Activated T-helper 17 cell treated with anti-CD3 and anti-CD28 coated beads, Interleukin-2, amount 50 U/mL, for 72 hours (primary cell): ENCODE data around the gene CYP1A1. TPM values are rescaled to one million over a fixed set of nuclear protein-coding genes. Genes with fewer than 3 reads are reported as not detected.

Source experiments
- ATAC-seq: fragments of 150-1000 bp; cut with Tn5 transposase; replicated peaks from 2 replicates; pipeline ENCODE4 v1.10.0; 2021; ENCODE audit warnings: mild to moderate bottlenecking, moderate library complexity
- H3K27ac Mint-ChIP-seq: one replicate; pipeline ENCODE4 v1.8.0; 2022; ENCODE audit warnings: mixed read lengths
- H3K27me3 Mint-ChIP-seq: one replicate; pipeline ENCODE4 v1.8.0; 2022; ENCODE audit warnings: mixed read lengths
- H3K36me3 Mint-ChIP-seq: one replicate; pipeline ENCODE4 v1.8.0; 2022; ENCODE audit warnings: low read depth, mild to moderate bottlenecking, mixed read lengths
- H3K4me1 Mint-ChIP-seq: one replicate; pipeline ENCODE4 v1.8.0; 2022; ENCODE audit warnings: mixed read lengths
- H3K4me3 Mint-ChIP-seq: one replicate; pipeline ENCODE4 v1.8.0; 2022; ENCODE audit warnings: mild to moderate bottlenecking, mixed read lengths
- H3K9me3 Mint-ChIP-seq: one replicate; pipeline ENCODE4 v1.8.0; 2022; ENCODE audit warnings: mixed read lengths
- total RNA-seq, 2 donors: library from RNA; stranded (reverse); gene quantifications; one replicate each; pipeline ENCODE4 v1.2.3, GENCODE V29; 2022

Gene CYP1A1
- 10 to 100 TPM in 1 of 2 donors, 1 to 10 TPM in 1; 3.3 to 11.4 TPM for total RNA-seq

GRCh38 chr15:74725225-74725774 lies at the start of gene CYP1A1:
TSS of gene CYP1A1 (minus strand) at chr15:74725528. CDS start at chr15:74723097, 2,431 bp downstream.
- Mint-ChIP-seq H3K27me3 (no peaks in the 10 kb centered on the region), H3K9me3 (no peaks in the 10 kb centered on the region)
- peak; percentile 52 for ATAC-seq

GRCh38 chr15:74773731-74774252 lies 48.5 kb upstream of the CYP1A1 start:
- no peak for ATAC-seq
- Mint-ChIP-seq H3K9me3 (no peaks in the 10 kb centered on the region), H3K4me1 (peaks cover 34% of the 10 kb centered on the region), H3K27ac (peak overlapping the region; percentile 73), H3K4me3 (no peak overlapping the region), H3K27me3 (peaks cover 2% of the 10 kb centered on the region), H3K36me3 (no peaks in the 10 kb centered on the region)

More at GRCh38 chr15:74725225-74725774, at the start of gene CYP1A1:
- Mint-ChIP-seq H3K4me3 (peak within 1 kb of the TSS; percentile 84), H3K4me1 (peaks cover 6% of the 10 kb centered on the region), H3K36me3 (no peaks in the 10 kb centered on the region), H3K27ac (peak within 1 kb of the TSS; percentile 75)

- no peak for ATAC-seq
- peaks cover 32% of the 10 kb centered on the region for H3K4me1 Mint-ChIP-seq
- peaks cover 4% of the 10 kb centered on the region for H3K27me3 Mint-ChIP-seq
Observed at GRCh38 chr15:74773329-74773728, 48.0 kb upstream of the CYP1A1 start.

GRCh38 chr15:74770211-74770903 lies 45.0 kb upstream of the CYP1A1 start:
- no peak overlapping the region for H3K27ac Mint-ChIP-seq
- H3K4me3 Mint-ChIP-seq: no peak overlapping the region
- H3K27me3 Mint-ChIP-seq: peaks cover 4% of the 10 kb centered on the region
- peaks cover 13% of the 10 kb centered on the region for H3K4me1 Mint-ChIP-seq
- no peak for ATAC-seq
- no peaks in the 10 kb centered on the region for H3K9me3 Mint-ChIP-seq
- H3K36me3 Mint-ChIP-seq: no peaks in the 10 kb centered on the region

More at GRCh38 chr15:74773329-74773728, 48.0 kb upstream of the CYP1A1 start:
- Mint-ChIP-seq H3K27ac (peak overlapping the region; percentile 73), H3K4me3 (no peak overlapping the region), H3K9me3 (no peaks in the 10 kb centered on the region), H3K36me3 (no peaks in the 10 kb centered on the region)

- ATAC-seq: no peak
- Mint-ChIP-seq H3K27me3 (peaks cover 4% of the 10 kb centered on the region), H3K27ac (no peak overlapping the region), H3K9me3 (no peaks in the 10 kb centered on the region), H3K36me3 (no peaks in the 10 kb centered on the region), H3K4me1 (peaks cover 10% of the 10 kb centered on the region), H3K4me3 (no peak overlapping the region)
Observed at GRCh38 chr15:74769463-74770025, 44.2 kb upstream of the CYP1A1 start.

GRCh38 chr15:74768771-74769342 lies 43.5 kb upstream of the CYP1A1 start:
- Mint-ChIP-seq H3K4me1 (peaks cover 10% of the 10 kb centered on the region), H3K36me3 (no peaks in the 10 kb centered on the region), H3K27ac (peak overlapping the region; percentile 28), H3K9me3 (no peaks in the 10 kb centered on the region), H3K4me3 (peak overlapping the region; percentile 16), H3K27me3 (peaks cover 4% of the 10 kb centered on the region)
- ATAC-seq: peak; percentile 52

GRCh38 chr15:74768099-74768770 lies 42.9 kb upstream of the CYP1A1 start:
- Mint-ChIP-seq H3K4me3 (peak overlapping the region; percentile 16), H3K4me1 (peaks cover 10% of the 10 kb centered on the region), H3K36me3 (no peaks in the 10 kb centered on the region), H3K9me3 (no peaks in the 10 kb centered on the region), H3K27me3 (peaks cover 4% of the 10 kb centered on the region), H3K27ac (peak overlapping the region; percentile 28)
- ATAC-seq: no peak

- Mint-ChIP-seq H3K27ac (no peak overlapping the region), H3K4me3 (no peak overlapping the region), H3K36me3 (no peaks in the 10 kb centered on the region), H3K27me3 (peaks cover 4% of the 10 kb centered on the region), H3K4me1 (peaks cover 10% of the 10 kb centered on the region), H3K9me3 (no peaks in the 10 kb centered on the region)
- no peak for ATAC-seq
Observed at GRCh38 chr15:74767167-74768098, 42.1 kb upstream of the CYP1A1 start.

- Mint-ChIP-seq H3K27ac (no peak overlapping the region), H3K9me3 (no peaks in the 10 kb centered on the region), H3K27me3 (no peaks in the 10 kb centered on the region), H3K4me3 (no peak overlapping the region), H3K4me1 (no peaks in the 10 kb centered on the region), H3K36me3 (no peaks in the 10 kb centered on the region)
- no peak for ATAC-seq
Observed at GRCh38 chr15:74763416-74763815, 38.1 kb upstream of the CYP1A1 start.

GRCh38 chr15:74762791-74763150 lies 37.4 kb upstream of the CYP1A1 start:
- Mint-ChIP-seq H3K4me1 (no peaks in the 10 kb centered on the region), H3K27me3 (no peaks in the 10 kb centered on the region), H3K36me3 (no peaks in the 10 kb centered on the region), H3K4me3 (no peak overlapping the region), H3K9me3 (no peaks in the 10 kb centered on the region), H3K27ac (no peak overlapping the region)
- no peak for ATAC-seq

- Mint-ChIP-seq H3K27ac (no peak overlapping the region), H3K9me3 (no peaks in the 10 kb centered on the region), H3K4me3 (no peak overlapping the region), H3K4me1 (no peaks in the 10 kb centered on the region), H3K27me3 (no peaks in the 10 kb centered on the region), H3K36me3 (no peaks in the 10 kb centered on the region)
- ATAC-seq: no peak
Observed at GRCh38 chr15:74758736-74759135, 33.4 kb upstream of the CYP1A1 start.

GRCh38 chr15:74754593-74755215 lies 29.4 kb upstream of the CYP1A1 start:
- no peaks in the 10 kb centered on the region for H3K36me3 Mint-ChIP-seq
- no peak overlapping the region for H3K27ac Mint-ChIP-seq
- no peaks in the 10 kb centered on the region for H3K4me1 Mint-ChIP-seq
- ATAC-seq: no peak
- H3K9me3 Mint-ChIP-seq: no peaks in the 10 kb centered on the region
- H3K4me3 Mint-ChIP-seq: no peak overlapping the region
- H3K27me3 Mint-ChIP-seq: no peaks in the 10 kb centered on the region

GRCh38 chr15:74752531-74752930 lies 27.2 kb upstream of the CYP1A1 start:
- H3K36me3 Mint-ChIP-seq: no peaks in the 10 kb centered on the region
- no peaks in the 10 kb centered on the region for H3K27me3 Mint-ChIP-seq
- H3K4me1 Mint-ChIP-seq: no peaks in the 10 kb centered on the region
- no peak for ATAC-seq
- no peak overlapping the region for H3K4me3 Mint-ChIP-seq
- no peak overlapping the region for H3K27ac Mint-ChIP-seq
- no peaks in the 10 kb centered on the region for H3K9me3 Mint-ChIP-seq
